B cell (primary cell): ENCODE measurements around the gene NUMB. TPM values are rescaled to one million over a fixed set of nuclear protein-coding genes. Genes with fewer than 3 reads are reported as not detected.

Experiments
- ATAC-seq: fragments of 200-7000 bp; cut with Tn5 transposase; one replicate; pipeline ENCODE4 v1.10.0; 2021; ENCODE audit warnings: low read depth, mild to moderate bottlenecking, moderate number of reproducible peaks, moderate library complexity
- CTCF ChIA-PET: fragments of 350-600 bp; sonication (Branson Sonifier 250); formaldehyde crosslinking; loops from one replicate; lab custom pipeline; 2021; ENCODE audit warnings: antibody characterized with exemption, inconsistent platforms; lab: Charles Lee
- POLR2A ChIA-PET: fragments of 350-600 bp; sonication (Branson Sonifier 250); formaldehyde crosslinking; loops from one replicate; lab custom pipeline; 2021; ENCODE audit warnings: antibody characterized with exemption; lab: Charles Lee
- DNase-seq: peaks from one replicate; pipeline ENCODE4 v3.0.0; 2013
- H2AFZ ChIP-seq: 2 replicates; pipeline ENCODE4 v1.6.1; 2012; ENCODE audit warnings: mild to moderate bottlenecking, low read depth, low read length; ENCODE audit not compliant: insufficient read depth, poor library complexity, severe bottlenecking
- H3K27ac ChIP-seq, 2 donors: 1 replicate in 1 of 2; 2 replicates in 1 of 2; pipeline ENCODE4 v1.5.1; 2012 to 2013; ENCODE audit warnings: low read length in 2 of 2, mild to moderate bottlenecking in 2 of 2, moderate library complexity in 1 of 2
- H3K27me3 ChIP-seq, 4 experiments: fragments of 200-600 bp in 1 of 4; sonication (generic) in 1 of 4; replicated peaks in 1 of 4; 1 replicate in 2 of 4; 2 replicates in 2 of 4; pipeline versions ENCODE4 v1.6.1 to v1.7.0; 2013 to 2016; ENCODE audit warnings: low read length in 3 of 4, mild to moderate bottlenecking in 2 of 4, mixed read lengths in 1 of 4, moderate library complexity in 1 of 4; ENCODE audit not compliant: insufficient read depth in 4 of 4, control insufficient read depth in 3 of 4; ENCODE audit errors: control extremely low read depth in 1 of 4
- H3K36me3 ChIP-seq, 2 experiments: replicated peaks in 1 of 2; 1 replicate in 1 of 2; 2 replicates in 1 of 2; pipeline versions ENCODE4 v1.6.1 to v1.7.1; 2013; ENCODE audit warnings: low read length in 1 of 2; ENCODE audit not compliant: insufficient read depth in 2 of 2, control insufficient read depth in 1 of 2; ENCODE audit errors: control extremely low read depth in 1 of 2, extremely low read depth in 1 of 2
- H3K4me1 ChIP-seq, 2 donors: fragments of 200-600 bp in 1 of 2; sonication (generic) in 1 of 2; 1 replicate in 1 of 2; 2 replicates in 1 of 2; pipeline versions ENCODE4 v1.5.1 to v1.6.1; 2013 to 2017; ENCODE audit warnings: low read length in 2 of 2; ENCODE audit not compliant: control insufficient read depth in 2 of 2, insufficient read depth in 2 of 2
- H3K4me2 ChIP-seq: replicated peaks from 2 replicates; pipeline ENCODE3; 2012; ENCODE audit warnings: mild to moderate bottlenecking, low read depth, low read length; ENCODE audit not compliant: poor library complexity, severe bottlenecking
- H3K4me3 ChIP-seq, 5 experiments: fragments of 200-600 bp in 1 of 5; sonication (generic) in 1 of 5; 1 replicate in 3 of 5; 2 replicates in 2 of 5; pipeline versions ENCODE4 v1.5.1 to v1.7.0; 2011 to 2016; ENCODE audit warnings: low read length in 4 of 5, mild to moderate bottlenecking in 4 of 5, low read depth in 2 of 5, control low read depth in 1 of 5, moderate library complexity in 1 of 5; ENCODE audit not compliant: insufficient read depth in 1 of 5; ENCODE audit errors: control extremely low read depth in 1 of 5, extremely low read depth in 1 of 5
- H3K79me2 ChIP-seq: fragments of 200-600 bp; sonication (generic); one replicate; pipeline ENCODE4 v1.6.0; 2016; ENCODE audit warnings: low read length; ENCODE audit not compliant: control insufficient read depth, insufficient read depth
- H3K9ac ChIP-seq: fragments of 200-600 bp; sonication (generic); 2 replicates; pipeline ENCODE4 v1.6.1; 2017; ENCODE audit warnings: mild to moderate bottlenecking, low read length, moderate library complexity
- H3K9me3 ChIP-seq, 3 donors: one replicate each; pipeline versions ENCODE4 v1.6.1 to v1.7.1; 2013; ENCODE audit warnings: low read length in 2 of 3; ENCODE audit not compliant: control insufficient read depth in 2 of 3, insufficient read depth in 1 of 3; ENCODE audit errors: control extremely low read depth in 1 of 3
- H4K20me1 ChIP-seq: 2 replicates; pipeline ENCODE4 v1.6.0; 2012; ENCODE audit warnings: mild to moderate bottlenecking, low read length; ENCODE audit not compliant: insufficient read depth, control insufficient read depth, poor library complexity, severe bottlenecking
- H3K27ac Mint-ChIP-seq: one replicate; pipeline ENCODE4 v1.8.0; 2021; ENCODE audit warnings: mixed read lengths
- H3K27me3 Mint-ChIP-seq: one replicate; pipeline ENCODE4 v1.8.0; 2021; ENCODE audit warnings: mixed read lengths
- H3K4me1 Mint-ChIP-seq: one replicate; pipeline ENCODE4 v1.8.0; 2021; ENCODE audit warnings: mixed read lengths
- H3K4me3 Mint-ChIP-seq: one replicate; pipeline ENCODE4 v1.8.0; 2021; ENCODE audit warnings: mixed read lengths
- H3K9me3 Mint-ChIP-seq: one replicate; pipeline ENCODE4 v1.8.0; 2022; ENCODE audit warnings: mixed read lengths; ENCODE audit not compliant: insufficient read depth
- CTCF ChIP-seq: fragments of 200-600 bp; IDR thresholded peaks from one replicate; pipeline ENCODE4 v1.8.0; 2022; ENCODE audit warnings: antibody characterized with exemption, mild to moderate bottlenecking
- EZH2 ChIP-seq: IDR thresholded peaks from 2 replicates; pipeline ENCODE4 v1.6.1; 2012; ENCODE audit warnings: borderline replicate concordance, low read depth, mild to moderate bottlenecking, moderate library complexity, low read length; ENCODE audit not compliant: insufficient read depth, poor library complexity, severe bottlenecking
- WGBS: methylation state at CpG from one replicate; pipeline ENCODE4 v1.1.5; 2013; ENCODE audit warnings: missing lambda C conversion rate; ENCODE audit not compliant: insufficient coverage; 5-methylcytosine and 5-hydroxymethylcytosine counted together
- intact Hi-C: fragments of 100-400 bp; cut with micrococcal nuclease; formaldehyde crosslinking; loops from one replicate; pipeline ENCODE4 v1.10.0; 2022
- polyA plus RNA-seq: library from polyadenylated mRNA; depleted of rRNA; stranded (reverse); fragments of >200 nt; gene quantifications from 2 replicates; pipeline ENCODE4 v1.2.3, GENCODE V29; 2012
- total RNA-seq, 2 donors: library from RNA; stranded (reverse); fragments of 120-200 nt in 1 of 2; gene quantifications; 1 replicate in 1 of 2; 2 replicates in 1 of 2; pipeline versions ENCODE4 v1.2.3 to v1.2.4, GENCODE V29; 2013 to 2022

Gene NUMB
- total and polyA plus RNA-seq, 2 donors (not counting 1 experiment from before 2014, with no cell fraction given), result 63.4 to 102 TPM

- no peak overlapping the region for H3K9ac ChIP-seq
- Mint-ChIP-seq H3K27ac (no peak overlapping the region), H3K27me3 (no peaks in the 10 kb centered on the region), H3K4me3 (no peak overlapping the region), H3K4me1 (peaks cover 12% of the 10 kb centered on the region), H3K9me3 (no peaks in the 10 kb centered on the region)
- no peak overlapping the region for H3K4me3 ChIP-seq
- H4K20me1 ChIP-seq, result no peaks in the 10 kb centered on the region
- peaks cover 17% of the 10 kb centered on the region for H3K79me2 ChIP-seq
- H3K27ac ChIP-seq, result no peak overlapping the region
- peaks cover 8 to 12% of the 10 kb centered on the region in 2 donors for H3K4me1 ChIP-seq
- H3K4me2 ChIP-seq, result no peak overlapping the region
- H2AFZ ChIP-seq, result no peak overlapping the region
- no peak for TF ChIP-seq EZH2
- no peak for TF ChIP-seq CTCF
- CTCF ChIA-PET, result interaction anchor here (0.7 to 1.6 kb wide), 2 partner anchors 18 to 939 kb away, joined by 3 to 12 read pairs; no protein-coding TSS in a partner anchor
- DNase-seq (no peak), ATAC-seq (no peak)
- no peaks in the 10 kb centered on the region for H3K27me3 ChIP-seq
- H3K9me3 ChIP-seq, result no peaks in the 10 kb centered on the region
- POLR2A ChIA-PET, result no interaction called here
- no CpG with 5 or more reads among the region's 4 CpGs for WGBS
- peaks cover 0 to 2% of the 10 kb centered on the region in 2 experiments for H3K36me3 ChIP-seq
- intact Hi-C loops, result no loop called here
Observed at GRCh38 chr14:73313151-73313550, 145.2 kb downstream of the NUMB start.

GRCh38 chr14:73312687-73313086, 145.7 kb downstream of the NUMB start:
- H3K27me3 Mint-ChIP-seq, result no peaks in the 10 kb centered on the region
- peaks cover 8 to 12% of the 10 kb centered on the region in 2 donors for H3K4me1 ChIP-seq
- WGBS, result 100% methylated on average over 1 of the region's 3 CpGs
- ATAC-seq (no peak), DNase-seq (no peak)
- H4K20me1 ChIP-seq, result no peaks in the 10 kb centered on the region
- intact Hi-C loops, result no loop called here
- ChIA-PET POLR2A (no interaction called here), CTCF (interaction anchor here (0.6 to 0.7 kb wide), 2 partner anchors 75 to 939 kb away, joined by 3 read pairs; no protein-coding TSS in a partner anchor)
- no peak overlapping the region for H3K4me3 ChIP-seq
- no peak for TF ChIP-seq EZH2
- TF ChIP-seq CTCF, result no peak
- H3K9me3 ChIP-seq, result no peaks in the 10 kb centered on the region
- peaks cover 21% of the 10 kb centered on the region for H3K79me2 ChIP-seq
- H3K27me3 ChIP-seq, result no peaks in the 10 kb centered on the region
- H3K27ac ChIP-seq, result no peak overlapping the region
- no peak overlapping the region for H3K4me3 Mint-ChIP-seq
- peaks cover 0 to 2% of the 10 kb centered on the region in 2 experiments for H3K36me3 ChIP-seq
- no peak overlapping the region for H3K4me2 ChIP-seq
- H3K9me3 Mint-ChIP-seq, result no peaks in the 10 kb centered on the region
- H3K9ac ChIP-seq, result no peak overlapping the region
- H2AFZ ChIP-seq, result no peak overlapping the region
- H3K4me1 Mint-ChIP-seq, result peaks cover 12% of the 10 kb centered on the region
- no peak overlapping the region for H3K27ac Mint-ChIP-seq
